Ecto neural progenitor cell (in vitro differentiated cells): ENCODE results near the gene KAT2B.
A peak's percentile ranks its signal among the peaks of the same experiment; 100 is the strongest.
"Not testable (repeated sequence)": the region's sequence is repeated elsewhere in the genome, so short reads cannot be mapped to it uniquely, and the experiment has no call there.

Experiments used
- DNase-seq: peaks from one replicate; pipeline ENCODE4 v3.0.0-alpha.2; 2018; ENCODE audit warnings: low spot score

The KAT2B gene

DNA sequence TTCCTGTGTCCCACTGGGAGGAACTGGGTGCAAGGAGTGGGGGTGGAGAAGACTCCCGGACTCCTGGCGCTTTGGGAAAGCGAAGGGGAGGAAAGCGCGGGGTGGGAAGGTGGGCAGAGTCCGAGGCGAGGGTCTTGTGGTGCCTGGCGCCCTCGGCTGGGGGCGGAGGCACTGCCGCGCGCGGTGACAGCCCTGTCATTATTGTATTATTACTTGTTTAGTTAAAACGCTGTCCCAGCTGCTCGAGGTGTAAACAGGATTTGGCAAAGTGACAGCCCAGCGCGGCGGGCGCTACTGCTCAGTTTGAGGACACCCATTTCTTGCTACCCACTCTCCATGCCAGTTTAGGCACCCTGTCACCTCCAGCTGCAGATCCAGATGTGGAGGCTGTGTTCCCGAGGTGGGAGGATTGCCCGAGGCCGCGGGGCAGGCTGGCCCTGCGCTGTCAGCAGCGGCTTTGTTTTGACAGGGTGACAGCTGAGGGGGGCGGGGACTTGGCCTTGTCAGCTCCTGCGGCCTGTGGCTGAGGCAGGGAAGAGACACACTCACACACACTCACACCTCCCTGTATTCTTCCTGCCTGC is 1.0 kb downstream of the KAT2B start:
- DNase-seq, result peak; percentile 85

DNA sequence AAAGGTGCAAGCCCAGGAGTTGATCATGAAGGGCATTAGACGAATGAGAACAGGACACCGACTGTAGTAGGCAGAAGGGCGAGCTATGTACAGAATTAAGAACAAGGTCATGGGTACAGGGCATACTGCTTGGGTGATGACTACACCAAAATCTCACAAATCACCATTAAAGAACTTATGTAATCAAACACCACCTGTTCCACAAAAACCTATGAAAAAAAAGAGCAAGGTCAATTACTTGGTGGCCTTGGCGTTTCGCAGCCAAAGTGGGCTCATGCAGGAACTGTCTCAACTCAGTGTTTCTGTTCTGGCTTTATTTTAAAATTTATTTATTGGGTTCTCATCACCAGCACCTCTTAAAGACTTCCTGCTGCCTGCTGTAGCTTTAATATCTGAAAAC is 2.1 kb downstream of the KAT2B start:
- DNase-seq, result no peak

DNA sequence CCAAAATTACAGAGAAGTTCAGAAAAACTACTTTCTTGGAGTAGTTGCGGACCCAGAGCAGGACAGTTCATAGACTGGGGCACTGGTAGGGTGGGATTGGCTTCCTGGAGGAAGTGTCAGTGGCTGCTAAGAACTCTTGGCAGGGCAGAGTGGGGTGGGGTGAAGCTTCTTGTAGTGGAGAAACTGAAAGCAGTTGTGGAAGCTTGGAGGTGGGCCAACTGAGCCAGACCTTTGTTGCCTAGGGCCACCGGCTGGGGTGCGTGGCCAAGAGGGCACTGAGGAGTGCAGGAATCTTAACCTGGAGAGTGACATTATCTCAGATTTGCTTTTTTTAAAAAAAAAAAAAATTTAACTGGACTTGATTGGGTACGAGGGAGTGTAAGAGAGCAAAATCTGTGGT is 3.1 kb downstream of the KAT2B start:
- DNase-seq, result no peak

DNA sequence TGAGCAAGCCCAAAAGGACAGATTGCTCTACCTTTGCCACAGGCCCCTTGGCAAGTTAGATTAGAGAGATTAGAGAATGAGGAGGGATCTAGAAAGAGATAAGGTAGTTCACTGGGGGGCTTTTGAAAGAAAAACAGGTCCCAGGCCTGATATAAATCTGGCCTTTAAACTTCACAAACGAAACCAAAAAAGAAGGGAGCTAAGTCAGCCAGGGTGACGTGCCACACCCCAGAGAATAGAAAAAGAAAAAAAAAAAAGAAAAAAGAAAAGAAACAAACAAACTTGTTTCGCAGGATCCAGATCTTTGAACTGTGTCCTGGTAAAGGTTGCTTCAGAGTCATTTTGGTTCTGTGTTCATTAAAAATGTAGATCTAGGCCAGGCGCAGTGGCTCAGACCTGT is 3.6 kb downstream of the KAT2B start:
- no peak for DNase-seq

DNA sequence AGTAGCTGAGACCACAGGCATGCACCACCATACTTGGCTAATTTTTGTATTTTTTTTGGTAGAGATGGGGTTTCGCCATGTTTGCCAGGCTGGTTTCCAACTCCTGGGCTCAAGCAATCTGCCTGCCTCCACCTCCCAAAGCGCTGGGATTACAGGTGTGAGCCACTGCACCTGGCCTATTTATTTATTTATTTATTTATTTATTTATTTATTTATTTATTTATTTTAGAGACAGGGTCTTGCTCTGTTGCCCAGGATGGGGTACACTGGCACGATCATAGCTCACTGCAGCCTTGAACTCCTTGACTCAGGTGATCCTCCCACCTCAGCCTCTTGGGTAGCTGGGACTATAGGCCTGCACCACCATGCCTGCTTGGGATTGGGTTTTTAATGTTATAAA is 4.9 kb downstream of the KAT2B start:
- DNase-seq, result not testable (repeated sequence)

DNA sequence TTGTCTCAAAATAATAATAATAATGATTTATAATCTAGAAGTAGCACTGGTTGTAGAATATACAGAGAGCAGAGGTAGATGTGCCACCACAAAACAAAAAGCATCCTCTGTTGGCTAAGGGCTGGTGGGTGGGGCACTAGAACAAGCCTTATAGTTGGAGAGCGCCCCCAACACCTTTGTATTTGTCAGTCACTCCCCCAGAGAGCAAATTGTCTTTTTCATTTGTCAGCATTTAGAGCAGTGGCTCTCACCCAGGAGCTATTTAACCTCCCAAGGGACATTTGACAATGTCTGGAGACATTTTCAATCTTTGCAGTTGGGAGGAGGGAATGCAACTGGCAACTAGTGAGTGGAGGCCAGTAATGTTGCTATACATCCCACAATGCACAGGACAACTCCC is 6.3 kb downstream of the KAT2B start:
- DNase-seq, result no peak

DNA sequence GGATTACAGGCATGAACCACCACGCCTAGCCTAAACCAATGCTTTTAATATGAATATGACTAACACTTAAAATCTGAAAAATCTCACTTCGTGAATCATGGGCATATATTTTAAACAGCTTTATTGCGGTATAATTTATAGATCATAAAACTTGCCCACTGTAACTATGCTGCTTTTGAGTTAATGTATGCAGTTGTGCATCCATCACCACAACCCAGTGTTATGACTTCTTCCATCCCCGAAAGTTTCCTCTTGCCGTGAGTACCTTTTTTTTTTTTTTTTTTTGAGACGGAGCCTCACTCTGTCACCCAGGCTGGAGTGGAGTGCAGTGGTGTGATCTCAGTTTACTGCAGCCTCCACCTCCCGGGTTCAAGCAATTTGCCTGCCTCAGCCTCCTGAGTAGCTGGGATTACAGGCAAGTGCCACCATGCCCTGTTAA is 7.1 kb downstream of the KAT2B start:
- DNase-seq, result no peak

DNA sequence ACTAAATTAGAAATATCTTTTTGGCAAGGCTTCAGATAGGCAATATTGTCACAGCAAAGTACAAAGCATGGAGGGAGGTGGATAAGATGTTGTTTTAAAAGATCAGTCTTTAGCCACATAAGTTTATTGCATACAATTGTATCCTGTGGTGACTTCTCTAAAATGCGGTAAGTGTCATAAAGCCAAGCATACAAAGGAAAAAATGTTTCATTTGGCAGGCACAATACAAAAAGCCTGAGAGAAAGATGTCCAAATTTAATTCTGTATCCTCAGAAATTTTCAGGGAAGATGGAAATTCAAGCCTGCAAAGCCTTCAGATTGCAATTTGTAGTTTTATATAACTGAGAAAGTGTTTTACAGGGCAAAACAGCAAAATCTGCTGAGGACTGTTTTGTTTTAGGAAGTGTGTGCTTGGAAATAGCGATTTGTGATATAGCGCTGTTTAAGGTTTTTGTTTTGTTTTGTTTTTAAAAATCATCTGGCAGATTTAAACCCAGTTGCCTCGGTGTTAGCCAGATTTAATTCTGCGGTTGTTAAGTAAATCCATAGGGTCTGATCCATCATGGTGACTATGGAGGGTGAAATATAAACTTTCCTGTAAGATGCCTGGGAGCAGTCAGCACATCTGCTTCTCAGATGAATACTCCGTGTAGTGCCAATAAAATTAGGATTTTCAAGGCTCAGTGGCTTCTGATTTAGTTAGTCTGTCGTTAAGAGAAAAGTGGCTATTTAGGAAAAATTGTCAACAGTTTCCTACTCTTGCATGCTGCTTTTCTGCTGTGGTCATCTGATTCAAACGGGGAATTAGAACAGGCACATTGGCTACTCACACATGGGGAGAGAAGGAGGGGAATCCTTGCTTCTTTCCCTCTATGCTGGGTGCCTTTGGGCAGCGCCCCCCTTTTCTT is 8.0 kb downstream of the KAT2B start:
- DNase-seq, result no peak

DNA sequence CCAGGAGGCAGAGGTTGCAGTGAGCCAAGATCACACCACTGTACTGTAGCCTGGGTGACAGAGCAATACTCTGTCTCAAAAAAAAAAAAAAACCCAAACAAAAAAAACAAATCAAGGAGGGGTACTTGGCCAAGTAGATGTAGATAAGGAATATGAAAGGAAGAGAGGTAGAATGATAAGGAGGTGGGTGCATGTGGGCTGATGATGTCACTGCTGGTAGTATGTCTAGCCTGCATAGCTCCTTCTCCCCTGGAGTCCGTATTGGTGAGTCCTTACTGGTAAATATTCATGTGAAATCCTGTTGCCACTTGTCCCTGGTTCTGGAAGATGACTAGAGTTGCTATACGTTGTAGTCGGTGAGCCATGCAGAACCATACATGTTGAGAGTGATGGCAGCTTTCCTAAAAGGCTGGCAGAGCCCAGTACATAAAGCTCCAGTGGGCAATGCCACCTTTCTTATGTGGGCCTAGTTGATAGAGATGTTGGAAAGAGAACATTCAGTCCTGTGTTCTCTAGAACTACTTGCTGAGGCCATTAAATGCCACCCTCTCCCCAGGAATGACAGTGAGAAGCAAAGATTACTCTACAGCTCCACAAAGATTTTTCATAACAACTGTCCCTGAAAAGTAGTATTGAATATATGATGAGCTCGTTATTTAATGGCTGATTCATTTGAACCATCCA is 11.0 kb downstream of the KAT2B start:
- DNase-seq, result no peak

DNA sequence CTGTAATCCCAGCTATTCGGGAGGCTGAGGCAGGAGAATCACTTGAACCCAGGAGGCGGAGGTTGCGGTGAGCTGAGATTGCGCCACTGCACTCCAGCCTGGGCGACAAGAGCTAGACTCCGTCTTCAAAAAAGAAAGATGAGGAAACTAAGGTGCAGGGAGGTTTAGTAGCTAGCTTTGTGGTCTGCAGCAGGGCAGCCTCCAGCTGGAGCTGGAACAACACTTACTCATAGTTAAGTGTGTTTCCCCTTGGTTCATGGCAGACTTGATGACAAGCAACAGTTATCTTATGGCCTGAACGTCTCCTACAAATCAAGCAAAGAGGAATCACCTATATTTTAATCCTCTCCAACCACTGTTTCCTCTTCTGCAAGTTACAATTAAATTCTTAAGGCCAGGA is 12.6 kb downstream of the KAT2B start:
- no peak for DNase-seq

DNA sequence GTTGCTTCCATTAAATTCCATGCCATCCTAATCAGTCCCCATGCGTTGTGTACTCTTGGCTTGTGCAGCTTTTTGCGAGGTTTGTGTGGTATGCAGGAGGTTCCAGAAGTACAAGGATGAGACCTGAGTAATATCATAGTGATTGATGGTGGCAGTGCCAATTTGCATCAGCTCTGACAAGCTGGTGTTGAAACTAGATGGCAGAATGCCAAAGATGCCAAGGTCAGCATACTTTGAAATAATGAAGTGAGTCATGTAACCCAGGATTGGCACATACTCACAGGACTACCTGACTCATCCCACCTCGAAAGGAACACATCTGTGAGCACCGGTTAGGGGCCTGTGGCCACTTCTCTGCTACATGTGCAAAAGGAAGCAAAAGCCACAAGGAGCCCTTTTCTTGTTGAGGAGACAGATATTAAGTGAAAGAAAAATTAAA is 14.3 kb downstream of the KAT2B start:
- DNase-seq, result no peak

DNA sequence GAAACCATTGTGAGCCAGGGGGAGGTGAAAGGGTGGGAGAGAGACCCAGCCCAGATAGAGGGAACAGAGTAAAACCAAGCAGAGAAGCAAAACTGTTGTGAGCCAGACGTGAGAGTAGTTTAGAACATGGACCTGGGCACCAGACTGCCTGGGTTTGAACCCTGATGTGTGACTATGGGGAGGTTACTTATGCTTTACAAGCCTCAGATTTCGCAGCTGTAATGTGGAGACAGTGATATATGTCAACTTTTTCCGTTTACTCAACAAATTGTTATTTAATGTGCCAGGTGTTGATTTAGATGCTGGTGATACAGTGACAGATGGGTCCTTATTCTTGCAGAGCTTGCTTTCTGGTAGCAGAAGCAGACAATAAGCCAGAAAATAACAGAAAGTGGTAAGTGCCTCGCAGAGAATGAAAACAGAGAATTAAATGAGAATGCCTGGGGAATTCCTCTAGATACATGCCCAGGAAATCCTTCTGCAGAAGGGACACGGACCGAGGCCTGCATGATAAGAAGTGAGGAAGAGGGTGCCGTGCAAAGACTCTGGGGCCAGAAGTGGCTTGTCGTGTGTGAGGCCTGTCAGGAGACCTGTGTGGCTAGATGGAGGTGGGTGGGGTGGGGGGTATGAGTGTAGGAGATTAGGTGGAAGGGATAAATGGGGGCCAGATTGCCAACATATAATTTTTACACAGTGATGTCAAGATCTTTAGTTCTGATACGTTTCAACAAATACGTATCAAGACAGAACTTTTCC is 15.0 kb downstream of the KAT2B start:
- DNase-seq, result no peak

DNA sequence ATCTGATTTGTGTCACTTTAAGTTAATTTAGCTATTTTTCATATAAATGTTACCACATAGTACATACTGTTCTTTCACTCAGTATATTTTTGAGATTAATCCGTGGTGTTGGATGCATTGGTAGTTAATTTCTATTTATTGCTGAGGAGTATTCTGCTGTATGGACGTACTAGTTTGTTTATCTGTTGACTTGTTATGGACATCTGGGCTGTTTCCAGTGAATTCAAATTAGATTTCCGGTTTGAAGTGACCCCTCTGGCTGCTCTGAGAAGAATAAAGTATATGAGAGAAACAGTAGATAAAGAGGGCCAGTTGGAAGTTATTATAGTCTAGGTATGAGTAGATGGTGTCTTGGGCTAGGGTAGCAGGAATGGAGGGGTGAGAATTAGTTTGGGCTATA is 15.6 kb downstream of the KAT2B start:
- no peak for DNase-seq

DNA sequence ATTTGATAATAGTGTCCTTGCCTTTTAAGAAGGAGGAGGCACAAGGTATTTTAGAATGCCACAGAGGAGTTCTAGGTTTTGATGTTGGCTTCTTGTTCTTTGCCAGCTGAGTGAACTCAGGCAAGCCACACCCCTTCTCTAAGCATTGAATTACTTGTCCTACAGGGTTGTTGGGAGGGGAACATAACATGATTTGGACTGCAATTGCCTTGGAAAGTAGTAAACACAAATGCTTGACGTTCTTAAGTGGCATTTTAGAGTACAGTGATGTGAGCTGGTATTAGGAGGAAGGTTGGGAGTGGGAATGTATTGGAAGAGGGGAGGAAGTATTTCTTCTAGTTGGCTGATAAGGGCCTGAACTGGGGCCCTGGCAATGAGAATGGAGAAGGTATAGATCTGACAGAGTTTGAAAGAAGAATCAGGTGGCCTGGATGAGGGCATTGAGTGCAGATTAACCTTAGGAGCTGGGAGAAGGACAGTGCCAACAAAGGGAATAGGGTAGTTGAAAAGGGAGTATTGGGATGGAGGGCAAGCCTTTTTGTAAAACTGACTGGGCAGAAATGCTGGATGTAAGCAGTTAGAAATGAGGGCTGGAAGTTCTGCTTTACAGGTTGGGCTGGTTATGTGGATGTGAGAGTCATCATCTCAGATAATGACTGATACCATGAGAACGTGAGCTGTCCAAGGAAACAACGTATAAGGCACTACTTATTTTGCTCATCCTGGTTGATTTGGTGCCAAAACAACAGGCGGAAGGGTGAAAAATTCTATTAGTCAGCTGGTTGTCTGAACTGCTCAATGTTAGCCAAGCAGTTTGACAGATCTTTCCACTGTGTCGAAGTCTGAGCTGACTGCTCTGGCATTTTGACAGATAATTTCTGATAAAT is 16.7 kb downstream of the KAT2B start:
- no peak for DNase-seq

DNA sequence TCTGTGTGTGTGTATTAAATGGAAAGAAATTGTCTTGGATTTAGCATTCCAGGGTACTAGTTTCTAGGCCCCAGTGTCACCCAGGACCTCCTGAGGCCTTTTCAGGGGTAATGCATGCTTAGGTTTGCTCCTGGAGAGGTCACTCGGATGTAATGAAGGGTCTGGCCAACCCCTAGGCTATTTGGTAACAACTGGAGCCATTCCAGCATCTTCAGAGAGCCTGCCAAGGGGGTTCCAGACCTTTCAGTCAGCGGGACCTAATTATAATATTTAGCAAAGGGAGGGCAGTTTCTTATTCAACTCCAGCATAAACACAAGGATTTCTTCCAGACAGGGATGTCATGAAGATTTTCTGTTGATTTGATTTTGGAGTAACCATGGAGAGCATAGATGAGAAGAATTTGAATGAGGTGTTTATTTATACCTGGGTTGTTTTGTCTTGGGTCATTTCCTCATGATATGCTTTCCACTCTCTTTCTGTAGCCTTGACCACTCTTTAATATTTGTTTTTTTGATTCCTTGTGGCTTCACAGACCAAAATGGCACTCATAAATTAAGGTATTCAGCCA is 17.4 kb downstream of the KAT2B start:
- no peak for DNase-seq

DNA sequence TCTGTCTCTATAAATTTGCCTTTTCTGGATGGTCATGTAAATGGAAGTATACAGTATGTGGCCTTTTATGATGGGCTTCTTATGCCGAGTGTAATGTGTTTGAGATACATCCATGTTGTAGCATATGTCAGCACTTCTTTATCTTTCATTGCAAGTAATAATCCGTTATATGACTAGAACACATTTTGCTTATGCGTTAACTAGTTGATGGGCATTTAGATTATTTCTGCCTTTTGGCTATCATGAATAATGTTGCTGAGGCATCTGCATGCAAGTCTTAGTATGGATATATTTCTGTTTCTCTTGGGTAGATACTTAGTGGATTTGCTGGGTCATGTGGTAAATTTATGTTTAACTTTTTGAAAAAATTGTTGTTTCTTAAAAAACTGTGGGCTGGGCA is 19.7 kb downstream of the KAT2B start:
- DNase-seq, result no peak

DNA sequence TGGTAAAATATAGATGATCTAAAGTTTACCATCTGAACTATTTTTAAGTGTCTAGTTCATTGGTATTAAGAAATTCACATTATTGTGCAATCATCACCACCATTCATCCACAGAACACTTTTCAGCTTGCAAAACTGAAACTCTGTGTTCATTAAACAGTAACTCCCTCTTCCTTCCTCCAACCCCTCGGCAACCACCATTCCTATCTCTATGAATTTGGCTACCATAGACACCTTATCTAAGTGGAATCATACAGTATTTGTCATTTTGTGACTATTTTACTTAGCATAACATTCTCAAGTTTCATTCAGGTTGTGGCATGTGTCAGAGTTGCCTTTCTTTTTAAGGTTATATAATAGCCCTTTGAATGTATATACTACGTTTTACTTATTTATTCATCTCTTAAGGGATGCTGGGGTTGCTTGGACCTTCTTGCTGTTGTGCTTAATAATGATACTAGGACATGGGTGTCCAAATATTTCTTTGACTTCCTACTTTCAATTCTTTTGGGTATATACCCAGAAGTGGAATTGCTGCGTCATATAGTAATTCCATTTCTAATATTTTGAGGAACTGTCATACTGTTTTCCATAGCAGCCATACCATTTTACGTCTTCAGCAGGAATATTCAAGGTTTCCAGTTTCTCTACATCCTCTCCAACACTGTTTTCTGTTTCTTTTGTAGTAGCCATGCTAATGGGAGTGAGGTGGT is 20.9 kb downstream of the KAT2B start:
- no peak for DNase-seq

DNA sequence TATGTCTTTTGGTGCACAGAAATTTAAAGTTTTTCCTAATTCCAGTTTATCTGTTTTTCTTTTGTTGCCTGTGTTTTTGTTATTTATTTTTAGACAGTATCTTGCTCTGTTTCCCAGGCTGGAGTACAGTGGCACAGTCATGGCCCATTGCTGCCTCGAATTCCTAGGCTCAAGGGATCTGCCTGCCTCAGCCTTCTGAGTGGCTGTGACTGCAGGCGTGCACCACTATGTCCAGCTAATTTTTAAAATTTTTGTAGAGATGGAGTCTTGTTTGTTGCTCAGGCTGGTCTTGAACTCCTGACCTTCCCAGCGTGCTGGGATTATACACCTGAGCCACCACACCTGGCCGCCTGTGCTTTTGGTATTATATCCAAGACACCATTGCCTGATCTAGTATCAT is 22.8 kb downstream of the KAT2B start:
- DNase-seq, result no peak

DNA sequence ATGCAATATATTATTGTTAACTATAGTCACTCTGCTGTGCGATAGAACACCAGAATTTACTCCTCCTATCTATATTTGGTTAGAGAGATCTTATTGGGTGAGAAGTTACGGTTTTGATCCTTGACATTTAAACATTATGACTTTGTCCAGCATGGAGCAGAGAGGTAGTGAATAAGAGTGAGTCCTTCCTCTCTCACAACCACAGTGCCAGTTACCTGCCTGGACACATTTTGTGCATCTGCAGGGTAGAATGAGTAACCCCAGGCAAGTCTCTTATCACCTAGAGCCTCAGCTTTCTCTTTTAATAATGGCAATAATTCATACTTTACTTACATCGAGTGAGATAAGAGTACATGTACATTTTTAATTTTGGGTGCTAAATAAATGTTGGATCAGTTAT is 24.1 kb downstream of the KAT2B start:
- DNase-seq, result no peak

DNA sequence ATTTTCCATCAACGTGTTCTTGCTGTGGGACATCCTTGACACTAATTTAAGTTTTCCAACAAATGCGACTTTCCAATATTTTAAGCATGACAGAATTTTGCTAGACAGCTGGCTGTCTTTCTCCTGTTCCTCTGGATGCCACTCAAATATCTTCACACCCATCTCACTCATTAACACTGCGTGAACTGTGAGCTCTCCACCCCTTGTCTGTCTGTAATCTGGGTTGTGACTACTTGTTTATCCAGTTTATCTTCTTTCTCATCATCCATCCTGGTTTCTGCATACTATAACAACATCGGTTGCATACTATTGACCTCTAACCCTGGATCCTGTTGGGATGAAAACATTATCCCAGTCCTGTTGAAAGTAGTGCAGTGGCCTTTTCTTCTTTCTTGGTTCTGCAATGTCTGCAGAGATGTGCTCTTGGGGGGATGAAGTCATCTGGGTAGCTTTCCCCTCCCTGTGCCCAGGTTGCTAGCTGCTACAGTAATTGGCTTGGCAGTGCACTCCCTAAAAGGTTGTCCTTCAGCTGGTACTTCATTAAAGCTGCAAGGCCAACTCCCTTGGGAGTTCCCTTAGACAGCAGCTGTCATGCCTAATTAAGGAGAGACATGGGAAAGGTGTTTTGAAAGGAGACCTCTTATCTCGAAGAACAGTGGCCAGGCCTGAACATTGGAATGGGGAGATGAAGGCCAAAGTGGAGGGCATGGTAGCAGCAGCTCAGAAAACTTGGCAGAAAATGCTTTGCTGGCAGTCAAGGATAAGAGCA is 24.7 kb downstream of the KAT2B start:
- DNase-seq, result no peak
